HepG2 (cell line): ENCODE measurements around the gene SAMD13. TPM values are rescaled to one million over a fixed set of nuclear protein-coding genes. Genes with fewer than 3 reads are reported as not detected.

Experiments
- ATAC-seq: fragments of 200-7000 bp; cut with Tn5 transposase; 3 replicates; pipeline ENCODE4 v1.9.1; 2020; ENCODE audit warnings: mild to moderate bottlenecking, moderate library complexity
- BruUV-seq: library from RNA; stranded (reverse); fragments of 400-500 nt; replicated peaks from 2 replicates; lab custom pipeline; 2021; lab: Mats Ljungman, UMichigan
- CTCF ChIA-PET: fragments of 300-600 bp; formaldehyde crosslinking; extraction: SDS; loops from one replicate; lab custom pipeline; 2021; ENCODE audit warnings: low total read pairs, inconsistent platforms, low intra/inter-chr PET ratio; lab: Yijun Ruan, JAX
- POLR2A ChIA-PET: fragments of 350-600 bp; sonication (Branson Sonifier 250); formaldehyde crosslinking; loops from one replicate; lab custom pipeline; 2020; ENCODE audit warnings: antibody characterized with exemption, inconsistent platforms; lab: Yijun Ruan, JAX
- DNase-seq: peaks from one replicate; pipeline ENCODE4 v3.0.0-alpha.2; 2015; ENCODE audit warnings: low spot score
- FAIRE-seq: peaks from 3 replicates; lab custom pipeline; 2011; peaks lifted over from hg19 to GRCh38; lab: Jason Lieb, UNC
- H2AFZ ChIP-seq: one replicate; pipeline ENCODE4 v1.6.1; 2011; ENCODE audit warnings: low read length, inconsistent platforms
- H3K27ac ChIP-seq: fragments of 300-600 bp; 3 replicates; pipeline ENCODE4 v1.8.0; 2011; ENCODE audit warnings: mixed run types, mild to moderate bottlenecking, mixed read lengths, low read length, inconsistent platforms; ENCODE audit not compliant: insufficient read depth; ENCODE audit errors: extremely low read length
- H3K27me3 ChIP-seq, 2 experiments: fragments of 200-600 bp in 1 of 2; 2 replicates in 1 of 2; 3 replicates in 1 of 2; pipeline versions ENCODE4 v1.6.0 to v1.8.0; 2011; ENCODE audit warnings: low read length in 2 of 2, mild to moderate bottlenecking in 2 of 2, moderate library complexity in 2 of 2, inconsistent platforms in 1 of 2; ENCODE audit not compliant: insufficient read depth in 2 of 2, control insufficient read depth in 1 of 2
- H3K36me3 ChIP-seq, 2 experiments: fragments of 200-600 bp in 1 of 2; replicated peaks in 1 of 2; 2 replicates in 1 of 2; 3 replicates in 1 of 2; pipeline versions ENCODE4 v1.5.1 to v1.8.0; 2011; ENCODE audit warnings: low read length in 2 of 2, inconsistent platforms in 1 of 2; ENCODE audit not compliant: insufficient read depth in 2 of 2, control insufficient read depth in 1 of 2
- H3K4me1 ChIP-seq: 2 replicates; pipeline ENCODE4 v1.5.1; 2012; ENCODE audit warnings: low read length, inconsistent platforms; ENCODE audit not compliant: insufficient read depth
- H3K4me2 ChIP-seq: 2 replicates; pipeline ENCODE4 v1.6.0; 2011; ENCODE audit warnings: low read depth, low read length, inconsistent platforms
- H3K4me3 ChIP-seq, 3 experiments: fragments of 200-600 bp in 1 of 3; sonication (generic), shearing (Covaris generic) in 1 of 3; replicated peaks in 1 of 3; 2 replicates each; pipeline ENCODE4 v1.5.1; 2011 to 2016; ENCODE audit warnings: low read length in 3 of 3, inconsistent platforms in 2 of 3, low read depth in 2 of 3, mild to moderate bottlenecking in 2 of 3, control low read depth in 1 of 3, mixed read lengths in 1 of 3; ENCODE audit not compliant: insufficient read depth in 1 of 3
- H3K79me2 ChIP-seq: one replicate; pipeline ENCODE4 v1.6.1; 2011; ENCODE audit warnings: low read length, inconsistent platforms; ENCODE audit not compliant: insufficient read depth
- H3K9ac ChIP-seq: 2 replicates; pipeline ENCODE4 v1.6.0; 2011; ENCODE audit warnings: mild to moderate bottlenecking, low read depth, low read length, inconsistent platforms; ENCODE audit not compliant: insufficient read depth
- H3K9me3 ChIP-seq: 2 replicates; pipeline ENCODE4 v1.5.1; 2012; ENCODE audit warnings: mild to moderate bottlenecking, low read length
- H4K20me1 ChIP-seq: 2 replicates; pipeline ENCODE4 v1.6.0; 2011; ENCODE audit warnings: inconsistent platforms, mild to moderate bottlenecking, low read length, moderate library complexity; ENCODE audit not compliant: insufficient read depth
- CENPT ChIP-seq: sonication (generic); formaldehyde crosslinking; IDR thresholded peaks from 2 replicates; pipeline ENCODE4 v1.8.0; 2022; ENCODE audit warnings: low read depth, mild to moderate bottlenecking, moderate library complexity, missing genetic modification reagents
- DMAP1 ChIP-seq: IDR thresholded peaks from 2 replicates; pipeline ENCODE4 v1.6.1; 2016
- ELF4 ChIP-seq: sonication (generic); formaldehyde crosslinking; IDR thresholded peaks from 2 replicates; pipeline ENCODE4 v1.5.0; 2020; ENCODE audit warnings: missing genetic modification reagents, mild to moderate bottlenecking, moderate library complexity, borderline replicate concordance
- HOXA3 ChIP-seq: sonication (generic); formaldehyde crosslinking; IDR thresholded peaks from 2 replicates; pipeline ENCODE4 v1.5.0; 2020; ENCODE audit warnings: missing genetic modification reagents
- MAF1 ChIP-seq: sonication (generic); formaldehyde crosslinking; IDR thresholded peaks from 2 replicates; pipeline ENCODE4 v1.5.0; 2020; ENCODE audit warnings: missing genetic modification reagents, borderline replicate concordance
- SNRNP70 ChIP-seq: fragments of 200-400 bp; formaldehyde crosslinking; IDR thresholded peaks from 2 replicates; pipeline ENCODE4 v1.6.1; 2017; ENCODE audit warnings: mild to moderate bottlenecking, low read depth, low read length, moderate library complexity
- SRY ChIP-seq: sonication (generic); formaldehyde crosslinking; IDR thresholded peaks from 2 replicates; pipeline ENCODE4 v1.8.0; 2022; ENCODE audit warnings: mild to moderate bottlenecking, missing genetic modification reagents
- TRIM24 ChIP-seq: sonication (generic); formaldehyde crosslinking; IDR thresholded peaks from 2 replicates; pipeline ENCODE4 v1.8.0; 2022; ENCODE audit warnings: mild to moderate bottlenecking, missing genetic modification reagents
- ZNF296 ChIP-seq: sonication (generic); formaldehyde crosslinking; conservative IDR thresholded peaks from 2 replicates; pipeline ENCODE4 v1.5.0; 2020; ENCODE audit warnings: mild to moderate bottlenecking, missing genetic modification reagents
- ZNF460 ChIP-seq: sonication (generic); formaldehyde crosslinking; IDR thresholded peaks from 2 replicates; pipeline ENCODE4 v1.5.1; 2020; ENCODE audit warnings: missing genetic modification reagents, mild to moderate bottlenecking, borderline replicate concordance
- ZNF724P ChIP-seq: sonication (generic); formaldehyde crosslinking; IDR thresholded peaks from 2 replicates; pipeline ENCODE4 v1.8.0; 2022; ENCODE audit warnings: missing genetic modification reagents, borderline replicate concordance
- ZNF775 ChIP-seq: sonication (generic); formaldehyde crosslinking; IDR thresholded peaks from 2 replicates; pipeline ENCODE4 v1.4.0; 2020; ENCODE audit warnings: missing genetic modification reagents, mild to moderate bottlenecking, moderate library complexity, borderline replicate concordance
- WGBS: methylation state at CpG from one replicate; pipeline ENCODE4 v1.1.6; 2017; ENCODE audit warnings: low lambda C conversion rate; 5-methylcytosine and 5-hydroxymethylcytosine counted together
- in situ Hi-C: cut with HindIII; loops from 2 replicates; pipeline ENCODE4 v1.10.0; 2017; ENCODE audit warnings: low pct_unique_long_range_greater_than_20kb; ENCODE audit not compliant: extremely low pct_ligation_motif_present
- intact Hi-C: fragments of 100-400 bp; cut with micrococcal nuclease; formaldehyde crosslinking; loops from one replicate; pipeline ENCODE4 v1.10.0; 2022; ENCODE audit not compliant: unreplicated experiment
- polyA plus RNA-seq, 8 experiments: library from polyadenylated mRNA; depleted of rRNA in 3 of 8; stranded (reverse) in 7 of 8; unstranded in 1 of 8; fragments of >200 nt; fragmentation: Illumina TruSeq in 4 of 8; extraction: Trizol in 4 of 8; gene quantifications; 2 replicates each; pipeline versions ENCODE4 v1.2.1 to v1.2.3, GENCODE V29; 2011 to 2016; ENCODE audit warnings: low read depth in 4 of 8, missing spikeins in 1 of 8, mixed read lengths in 1 of 8; ENCODE audit not compliant: insufficient read depth in 1 of 8
- total RNA-seq, 5 experiments: library from RNA; depleted of rRNA; stranded (reverse); fragments of >200 nt; fragmentation: Illumina TruSeq; extraction: Trizol; gene quantifications; 2 replicates each; pipeline ENCODE4 v1.2.3, GENCODE V29; 2016; ENCODE audit warnings: low read depth in 1 of 5
- TF ChIP-seq, protein P1 (sequence below): IDR thresholded peaks from 2 replicates; pipeline ENCODE4 v1.6.1; 2016; ENCODE audit warnings: low read depth, control low read depth
- TF ChIP-seq, protein P2 (sequence below): IDR thresholded peaks from 2 replicates; pipeline ENCODE4 v1.6.1; 2012; ENCODE audit warnings: low read length, improper control_type of control experiment
- TF ChIP-seq, protein P3 (sequence below): sonication (generic); formaldehyde crosslinking; IDR thresholded peaks from 2 replicates; pipeline ENCODE4 v1.4.0; 2020; ENCODE audit warnings: missing genetic modification reagents

SAMD13 gene
- total and polyA plus RNA-seq, 2 of the 13 experiments (the other 11 are each of a cell fraction or from before 2014, with no cell fraction given): 0.09 to 0.18 TPM

DNA sequence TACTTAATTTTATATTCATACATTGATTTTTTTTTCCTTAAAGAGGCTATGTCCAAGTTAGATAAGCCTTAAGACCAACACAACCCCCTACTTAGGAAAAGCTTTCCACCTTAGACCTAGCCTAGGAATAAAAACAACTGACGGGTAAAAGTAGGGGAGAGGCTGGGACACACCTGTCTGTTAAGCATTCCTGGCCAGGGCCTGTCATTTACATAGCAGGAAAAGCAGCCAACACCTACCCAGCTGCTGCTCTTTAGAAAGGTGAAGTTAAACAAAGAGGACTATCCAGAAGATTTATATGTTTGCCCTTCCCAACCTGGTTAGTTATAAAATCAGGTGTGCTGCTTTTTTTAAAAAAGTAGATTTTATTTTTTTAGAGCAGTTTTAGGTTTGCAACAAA lies 29.1 kb upstream of the SAMD13 start:
- no peaks in the 10 kb centered on the region for H3K36me3 ChIP-seq
- FAIRE-seq (no peak), ATAC-seq (no peak), DNase-seq (no peak)
- no TSS peak for BruUV-seq
- intact Hi-C loops (no loop called here), in situ Hi-C loops (no loop called here)
- WGBS: 0% methylated on average over 1 of the region's 1 CpG
- H4K20me1 ChIP-seq: no peaks in the 10 kb centered on the region
- POLR2A ChIA-PET: no interaction called here
- H3K9me3 ChIP-seq: no peaks in the 10 kb centered on the region
- TF ChIP-seq HOXA3 (CRISPR knock-in tag): no peak
- TF ChIP-seq, protein P1, sequence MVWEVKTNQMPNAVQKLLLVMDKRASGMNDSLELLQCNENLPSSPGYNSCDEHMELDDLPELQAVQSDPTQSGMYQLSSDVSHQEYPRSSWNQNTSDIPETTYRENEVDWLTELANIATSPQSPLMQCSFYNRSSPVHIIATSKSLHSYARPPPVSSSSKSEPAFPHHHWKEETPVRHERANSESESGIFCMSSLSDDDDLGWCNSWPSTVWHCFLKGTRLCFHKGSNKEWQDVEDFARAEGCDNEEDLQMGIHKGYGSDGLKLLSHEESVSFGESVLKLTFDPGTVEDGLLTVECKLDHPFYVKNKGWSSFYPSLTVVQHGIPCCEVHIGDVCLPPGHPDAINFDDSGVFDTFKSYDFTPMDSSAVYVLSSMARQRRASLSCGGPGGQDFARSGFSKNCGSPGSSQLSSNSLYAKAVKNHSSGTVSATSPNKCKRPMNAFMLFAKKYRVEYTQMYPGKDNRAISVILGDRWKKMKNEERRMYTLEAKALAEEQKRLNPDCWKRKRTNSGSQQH (CRISPR knock-in tag): no peak
- TF ChIP-seq, protein P2, sequence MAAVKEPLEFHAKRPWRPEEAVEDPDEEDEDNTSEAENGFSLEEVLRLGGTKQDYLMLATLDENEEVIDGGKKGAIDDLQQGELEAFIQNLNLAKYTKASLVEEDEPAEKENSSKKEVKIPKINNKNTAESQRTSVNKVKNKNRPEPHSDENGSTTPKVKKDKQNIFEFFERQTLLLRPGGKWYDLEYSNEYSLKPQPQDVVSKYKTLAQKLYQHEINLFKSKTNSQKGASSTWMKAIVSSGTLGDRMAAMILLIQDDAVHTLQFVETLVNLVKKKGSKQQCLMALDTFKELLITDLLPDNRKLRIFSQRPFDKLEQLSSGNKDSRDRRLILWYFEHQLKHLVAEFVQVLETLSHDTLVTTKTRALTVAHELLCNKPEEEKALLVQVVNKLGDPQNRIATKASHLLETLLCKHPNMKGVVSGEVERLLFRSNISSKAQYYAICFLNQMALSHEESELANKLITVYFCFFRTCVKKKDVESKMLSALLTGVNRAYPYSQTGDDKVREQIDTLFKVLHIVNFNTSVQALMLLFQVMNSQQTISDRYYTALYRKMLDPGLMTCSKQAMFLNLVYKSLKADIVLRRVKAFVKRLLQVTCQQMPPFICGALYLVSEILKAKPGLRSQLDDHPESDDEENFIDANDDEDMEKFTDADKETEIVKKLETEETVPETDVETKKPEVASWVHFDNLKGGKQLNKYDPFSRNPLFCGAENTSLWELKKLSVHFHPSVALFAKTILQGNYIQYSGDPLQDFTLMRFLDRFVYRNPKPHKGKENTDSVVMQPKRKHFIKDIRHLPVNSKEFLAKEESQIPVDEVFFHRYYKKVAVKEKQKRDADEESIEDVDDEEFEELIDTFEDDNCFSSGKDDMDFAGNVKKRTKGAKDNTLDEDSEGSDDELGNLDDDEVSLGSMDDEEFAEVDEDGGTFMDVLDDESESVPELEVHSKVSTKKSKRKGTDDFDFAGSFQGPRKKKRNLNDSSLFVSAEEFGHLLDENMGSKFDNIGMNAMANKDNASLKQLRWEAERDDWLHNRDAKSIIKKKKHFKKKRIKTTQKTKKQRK: no peak
- no peak for TF ChIP-seq ELF4
- TF ChIP-seq ZNF775 (CRISPR knock-in tag): no peak
- no peak for TF ChIP-seq DMAP1 (CRISPR knock-in tag)
- TF ChIP-seq ZNF460 (CRISPR knock-in tag): no peak
- TF ChIP-seq SNRNP70: no peak
- TF ChIP-seq MAF1: no peak
- TF ChIP-seq TRIM24 (CRISPR knock-in tag): no peak
- TF ChIP-seq CENPT: no peak
- TF ChIP-seq SRY (CRISPR knock-in tag): no peak
- TF ChIP-seq, protein P3, sequence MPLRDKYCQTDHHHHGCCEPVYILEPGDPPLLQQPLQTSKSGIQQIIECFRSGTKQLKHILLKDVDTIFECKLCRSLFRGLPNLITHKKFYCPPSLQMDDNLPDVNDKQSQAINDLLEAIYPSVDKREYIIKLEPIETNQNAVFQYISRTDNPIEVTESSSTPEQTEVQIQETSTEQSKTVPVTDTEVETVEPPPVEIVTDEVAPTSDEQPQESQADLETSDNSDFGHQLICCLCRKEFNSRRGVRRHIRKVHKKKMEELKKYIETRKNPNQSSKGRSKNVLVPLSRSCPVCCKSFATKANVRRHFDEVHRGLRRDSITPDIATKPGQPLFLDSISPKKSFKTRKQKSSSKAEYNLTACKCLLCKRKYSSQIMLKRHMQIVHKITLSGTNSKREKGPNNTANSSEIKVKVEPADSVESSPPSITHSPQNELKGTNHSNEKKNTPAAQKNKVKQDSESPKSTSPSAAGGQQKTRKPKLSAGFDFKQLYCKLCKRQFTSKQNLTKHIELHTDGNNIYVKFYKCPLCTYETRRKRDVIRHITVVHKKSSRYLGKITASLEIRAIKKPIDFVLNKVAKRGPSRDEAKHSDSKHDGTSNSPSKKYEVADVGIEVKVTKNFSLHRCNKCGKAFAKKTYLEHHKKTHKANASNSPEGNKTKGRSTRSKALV (CRISPR knock-in tag): no peak
- TF ChIP-seq ZNF724P (CRISPR knock-in tag): no peak
- no peak for TF ChIP-seq ZNF296 (CRISPR knock-in tag)
- no peak overlapping the region for H3K27ac ChIP-seq
- no peak overlapping the region for H3K9ac ChIP-seq
- peaks cover 8% of the 10 kb centered on the region; the same call in 1 of the 2 replicates for H3K4me1 ChIP-seq
- H2AFZ ChIP-seq: no peak overlapping the region
- H3K27me3 ChIP-seq: no peaks in the 10 kb centered on the region
- CTCF ChIA-PET: no interaction called here
- H3K79me2 ChIP-seq: no peaks in the 10 kb centered on the region
- H3K4me3 ChIP-seq: no peak overlapping the region
- no peak overlapping the region for H3K4me2 ChIP-seq
